PC-9 (cell line): ENCODE data around the gene PRPSAP2. TPM values are rescaled to one million over a fixed set of nuclear protein-coding genes. Genes with fewer than 3 reads are reported as not detected.
"Not testable (repeated sequence)": the region's sequence is repeated elsewhere in the genome, so short reads cannot be mapped to it uniquely, and the experiment has no call there.

Source experiments
- BruUV-seq: library from RNA; stranded (reverse); fragments of 400-500 nt; replicated peaks from 2 replicates; lab custom pipeline; 2021; lab: Mats Ljungman, UMichigan
- CTCF ChIA-PET: fragments of 300-600 bp; sonication (Branson Sonifier 250); formaldehyde crosslinking; loops from one replicate; lab custom pipeline; 2022; ENCODE audit warnings: antibody characterized with exemption; lab: Charles Lee
- POLR2A ChIA-PET: fragments of 300-600 bp; sonication (Branson Sonifier 250); formaldehyde crosslinking; loops from one replicate; lab custom pipeline; 2022; ENCODE audit warnings: antibody characterized with exemption; ENCODE audit not compliant: unreplicated experiment; lab: Charles Lee
- DNase-seq, 2 experiments: peaks; one replicate each; pipeline versions ENCODE4 v3.0.0 to v3.0.0-alpha.2; 2015 to 2022; ENCODE audit warnings: mixed read lengths in 1 of 2
- H2AFZ ChIP-seq: fragments of 200-600 bp; sonication (generic); 2 replicates; pipeline ENCODE4 v1.8.1; 2017; ENCODE audit warnings: antibody characterized with exemption
- H3F3A ChIP-seq: fragments of 200-600 bp; sonication (generic); 2 replicates; pipeline ENCODE4 v1.8.1; 2017; ENCODE audit warnings: antibody characterized with exemption, mild to moderate bottlenecking, low read depth; ENCODE audit not compliant: insufficient read depth
- H3K27ac ChIP-seq: fragments of 200-600 bp; sonication (generic); 2 replicates; pipeline ENCODE4 v1.6.1; 2016; ENCODE audit warnings: mixed run types
- H3K27me3 ChIP-seq: fragments of 200-600 bp; sonication (generic); 2 replicates; pipeline ENCODE4 v1.6.1; 2016; ENCODE audit warnings: low read depth, mixed run types; ENCODE audit not compliant: insufficient read depth
- H3K36me3 ChIP-seq: fragments of 200-600 bp; sonication (generic); 2 replicates; pipeline ENCODE4 v1.6.1; 2016; ENCODE audit warnings: low read depth, mixed run types
- H3K4me1 ChIP-seq: fragments of 200-600 bp; sonication (generic); replicated peaks from 2 replicates; pipeline ENCODE4 v1.6.1; 2016; ENCODE audit warnings: mixed run types; ENCODE audit not compliant: insufficient read depth
- H3K4me2 ChIP-seq: fragments of 200-600 bp; sonication (generic); 2 replicates; pipeline ENCODE4 v1.6.1; 2017; ENCODE audit warnings: mixed run types
- H3K4me3 ChIP-seq: fragments of 200-600 bp; sonication (generic); 2 replicates; pipeline ENCODE4 v1.6.1; 2016; ENCODE audit warnings: mixed run types
- H3K79me2 ChIP-seq: fragments of 200-600 bp; sonication (generic); 2 replicates; pipeline ENCODE4 v1.6.1; 2017; ENCODE audit warnings: low read depth, mixed run types
- H3K9me2 ChIP-seq: fragments of 200-600 bp; sonication (generic); 2 replicates; pipeline ENCODE4 v1.8.1; 2017; ENCODE audit warnings: mild to moderate bottlenecking; ENCODE audit not compliant: insufficient read depth
- H3K9me3 ChIP-seq: fragments of 200-600 bp; sonication (generic); 2 replicates; pipeline ENCODE4 v1.8.1; 2016; ENCODE audit warnings: low read depth; ENCODE audit not compliant: insufficient read depth
- H4K20me1 ChIP-seq: fragments of 200-600 bp; sonication (generic); 2 replicates; pipeline ENCODE4 v1.8.1; 2017; ENCODE audit not compliant: insufficient read depth
- CTCF ChIP-seq: fragments of 200-600 bp; sonication (generic); conservative IDR thresholded peaks from 2 replicates; pipeline ENCODE4 v1.6.1; 2017; ENCODE audit warnings: mixed run types, antibody characterized with exemption, mild to moderate bottlenecking, moderate library complexity
- EZH2 ChIP-seq: fragments of 200-600 bp; sonication (generic); IDR thresholded peaks from 2 replicates; pipeline ENCODE4 v1.8.0; 2017; ENCODE audit warnings: antibody characterized with exemption, low read depth
- intact Hi-C: fragments of 100-400 bp; cut with micrococcal nuclease; formaldehyde crosslinking; loops from one replicate; pipeline ENCODE4 v1.10.0; 2022; ENCODE audit not compliant: unreplicated experiment
- total RNA-seq: library from RNA; stranded (reverse); gene quantifications from 2 replicates; pipeline ENCODE4 v1.2.3, GENCODE V29; 2021

PRPSAP2 gene
- total RNA-seq, 1 experiment from 2014 or later, result 50.0 TPM

- CTCF ChIA-PET, result interaction anchor here (0.6 to 0.9 kb wide), 2 partner anchors 68 to 133 kb away, joined by 3 to 5 read pairs; no protein-coding TSS in a partner anchor
These were observed 97.1 kb downstream of the PRPSAP2 start for GRCh38 chr17:18955009-18955408.

GRCh38 chr17:18956021-18956420 lies 98.1 kb downstream of the PRPSAP2 start:
- H4K20me1 ChIP-seq, H3K4me2 ChIP-seq, DNase-seq, H3K4me3 ChIP-seq, H3K79me2 ChIP-seq, H3K4me1 ChIP-seq, H3K9me2 ChIP-seq, H3F3A ChIP-seq, H3K27ac ChIP-seq, H3K9me3 ChIP-seq, H3K36me3 ChIP-seq, H3K27me3 ChIP-seq, BruUV-seq, intact Hi-C loops, CTCF ChIA-PET, H2AFZ ChIP-seq: not testable (repeated sequence)
- POLR2A ChIA-PET, result interaction anchor here (0.5 kb wide), 1 partner anchor 23 kb away, joined by 3 read pairs; no protein-coding TSS in a partner anchor

More at GRCh38 chr17:18955009-18955408, 97.1 kb downstream of the PRPSAP2 start:
- POLR2A ChIA-PET, result no interaction called here
- Histone ChIP-seq H3K27ac (no peak overlapping the region), H3K9me3 (no peaks in the 10 kb centered on the region), H3F3A (no peaks in the 10 kb centered on the region), H3K9me2 (no peaks in the 10 kb centered on the region), H3K36me3 (no peaks in the 10 kb centered on the region), H4K20me1 (no peaks in the 10 kb centered on the region), H3K27me3 (peaks cover 5% of the 10 kb centered on the region; the same call in 1 of the 2 replicates), H3K4me1 (no peaks in the 10 kb centered on the region), H3K79me2 (no peaks in the 10 kb centered on the region), H3K4me3 (no peak overlapping the region), H3K4me2 (no peak overlapping the region), H2AFZ (no peak overlapping the region)
- DNase-seq, result no peak
- TF ChIP-seq EZH2, result no peak
- no peak for TF ChIP-seq CTCF
- no TSS peak for BruUV-seq
- intact Hi-C loops, result no loop called here

- DNase-seq, result no peak
These were observed 98.7 kb downstream of the PRPSAP2 start for GRCh38 chr17:18956581-18956980.

More at GRCh38 chr17:18956581-18956980, 98.7 kb downstream of the PRPSAP2 start:
- Histone ChIP-seq H3K27me3 (no peaks in the 10 kb centered on the region), H3K27ac (no peak overlapping the region), H3K4me1 (no peaks in the 10 kb centered on the region), H3K79me2 (no peaks in the 10 kb centered on the region), H3K9me2 (no peaks in the 10 kb centered on the region), H3K9me3 (no peaks in the 10 kb centered on the region), H3K4me2 (no peak overlapping the region), H3K4me3 (no peak overlapping the region), H2AFZ (no peak overlapping the region), H3K36me3 (no peaks in the 10 kb centered on the region), H3F3A (no peaks in the 10 kb centered on the region), H4K20me1 (no peaks in the 10 kb centered on the region)
- no TSS peak for BruUV-seq
- CTCF ChIA-PET, result no interaction called here
- intact Hi-C loops, result no loop called here
- TF ChIP-seq EZH2 (no peak), CTCF (no peak)
- POLR2A ChIA-PET, result no interaction called here
